ENCODE data around the gene RNASEH1. TPM values are rescaled to one million over a fixed set of nuclear protein-coding genes. Genes with fewer than 3 reads are reported as not detected.

The RNASEH1 gene
- total RNA-seq, 1 donor from 2014 or later = 18.6 TPM

DNA sequence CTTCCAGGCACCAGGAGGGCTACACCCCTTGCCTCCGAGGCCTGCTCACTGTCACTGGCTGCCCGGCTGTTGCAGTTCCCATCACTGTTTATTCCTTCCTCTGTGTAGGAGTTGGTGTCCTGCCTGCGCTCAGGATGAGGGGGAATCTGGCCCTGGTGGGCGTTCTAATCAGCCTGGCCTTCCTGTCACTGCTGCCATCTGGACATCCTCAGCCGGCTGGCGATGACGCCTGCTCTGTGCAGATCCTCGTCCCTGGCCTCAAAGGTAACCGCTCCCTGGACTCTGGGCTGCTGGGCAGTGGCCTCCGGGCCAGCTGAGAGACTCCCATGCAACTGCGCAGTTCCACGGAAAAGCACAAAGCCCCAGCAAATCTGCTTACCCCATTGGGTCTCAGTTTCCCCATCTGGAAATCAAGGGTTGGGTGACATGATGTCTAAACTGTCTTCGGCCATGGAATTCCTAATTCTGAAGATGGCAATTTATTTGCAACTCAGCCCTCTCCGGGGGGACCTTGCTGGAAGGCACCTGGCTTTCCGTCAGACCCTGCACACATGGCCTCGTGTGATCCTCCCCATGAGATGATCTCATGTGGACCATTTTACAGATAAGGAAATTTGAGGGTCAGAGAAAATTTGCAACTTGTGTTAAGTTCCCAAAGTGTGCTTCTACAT, 46.2 kb upstream of the RNASEH1 start:
- intact Hi-C loops (cut with DNase I) = no loop called here

DNA sequence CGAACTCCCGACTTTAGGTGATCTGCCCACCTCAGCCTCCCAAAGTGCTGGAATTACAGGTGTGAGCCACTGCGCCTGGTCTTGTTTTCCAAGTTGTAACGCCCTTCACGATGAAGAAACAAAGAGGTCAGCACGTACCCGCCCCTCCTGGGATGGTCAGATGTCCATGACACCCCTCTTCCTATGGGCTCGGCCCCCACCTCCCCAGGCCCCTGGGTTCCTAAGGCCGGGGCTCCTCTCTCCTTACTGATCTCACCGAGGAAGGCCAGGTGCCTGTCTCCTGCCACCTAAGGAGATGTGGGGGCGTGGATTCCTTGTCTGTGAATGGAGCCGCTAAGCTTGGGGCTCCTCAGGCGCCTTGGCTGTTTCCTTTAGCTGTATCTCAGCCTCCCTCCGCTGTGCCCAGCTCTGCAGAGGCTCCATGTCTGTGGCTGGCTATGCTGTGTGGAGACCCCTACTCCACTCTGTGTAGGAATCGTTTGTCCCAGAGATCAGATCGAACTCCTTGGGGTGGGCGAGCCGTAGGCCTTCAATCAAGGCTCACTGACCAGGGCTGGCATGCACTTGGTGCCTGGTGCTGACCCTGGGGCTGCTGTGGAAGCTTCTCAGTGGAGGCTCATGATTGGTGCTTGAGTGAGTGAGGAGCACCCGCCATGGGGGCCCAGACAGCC, 45.5 kb upstream of the RNASEH1 start:
- intact Hi-C loops (cut with DNase I) = no loop called here
- no peaks in the 10 kb centered on the region for H3K27me3 ChIP-seq
- no peak for DNase-seq
- no peak for ATAC-seq
- H3K9me3 ChIP-seq = no peaks in the 10 kb centered on the region
- H3K4me1 ChIP-seq = no peaks in the 10 kb centered on the region
- no peak overlapping the region for H3K27ac ChIP-seq
- TF ChIP-seq, protein P1, sequence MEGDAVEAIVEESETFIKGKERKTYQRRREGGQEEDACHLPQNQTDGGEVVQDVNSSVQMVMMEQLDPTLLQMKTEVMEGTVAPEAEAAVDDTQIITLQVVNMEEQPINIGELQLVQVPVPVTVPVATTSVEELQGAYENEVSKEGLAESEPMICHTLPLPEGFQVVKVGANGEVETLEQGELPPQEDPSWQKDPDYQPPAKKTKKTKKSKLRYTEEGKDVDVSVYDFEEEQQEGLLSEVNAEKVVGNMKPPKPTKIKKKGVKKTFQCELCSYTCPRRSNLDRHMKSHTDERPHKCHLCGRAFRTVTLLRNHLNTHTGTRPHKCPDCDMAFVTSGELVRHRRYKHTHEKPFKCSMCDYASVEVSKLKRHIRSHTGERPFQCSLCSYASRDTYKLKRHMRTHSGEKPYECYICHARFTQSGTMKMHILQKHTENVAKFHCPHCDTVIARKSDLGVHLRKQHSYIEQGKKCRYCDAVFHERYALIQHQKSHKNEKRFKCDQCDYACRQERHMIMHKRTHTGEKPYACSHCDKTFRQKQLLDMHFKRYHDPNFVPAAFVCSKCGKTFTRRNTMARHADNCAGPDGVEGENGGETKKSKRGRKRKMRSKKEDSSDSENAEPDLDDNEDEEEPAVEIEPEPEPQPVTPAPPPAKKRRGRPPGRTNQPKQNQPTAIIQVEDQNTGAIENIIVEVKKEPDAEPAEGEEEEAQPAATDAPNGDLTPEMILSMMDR (IDR thresholded peaks at IDR 0.05) = no peak
- no peak overlapping the region for H3K4me3 ChIP-seq
- H3K36me3 ChIP-seq = no peaks in the 10 kb centered on the region

More for the DNA sequence above, 46.2 kb upstream of the RNASEH1 start:
- no peaks in the 10 kb centered on the region for H3K36me3 ChIP-seq
- no peak overlapping the region for H3K4me3 ChIP-seq
- no peaks in the 10 kb centered on the region for H3K27me3 ChIP-seq
- DNase-seq (no peak), ATAC-seq (no peak)
- H3K4me1 ChIP-seq = no peaks in the 10 kb centered on the region
- no peaks in the 10 kb centered on the region for H3K9me3 ChIP-seq
- TF ChIP-seq, protein P1 (IDR thresholded peaks at IDR 0.05) = no peak
- no peak overlapping the region for H3K27ac ChIP-seq

DNA sequence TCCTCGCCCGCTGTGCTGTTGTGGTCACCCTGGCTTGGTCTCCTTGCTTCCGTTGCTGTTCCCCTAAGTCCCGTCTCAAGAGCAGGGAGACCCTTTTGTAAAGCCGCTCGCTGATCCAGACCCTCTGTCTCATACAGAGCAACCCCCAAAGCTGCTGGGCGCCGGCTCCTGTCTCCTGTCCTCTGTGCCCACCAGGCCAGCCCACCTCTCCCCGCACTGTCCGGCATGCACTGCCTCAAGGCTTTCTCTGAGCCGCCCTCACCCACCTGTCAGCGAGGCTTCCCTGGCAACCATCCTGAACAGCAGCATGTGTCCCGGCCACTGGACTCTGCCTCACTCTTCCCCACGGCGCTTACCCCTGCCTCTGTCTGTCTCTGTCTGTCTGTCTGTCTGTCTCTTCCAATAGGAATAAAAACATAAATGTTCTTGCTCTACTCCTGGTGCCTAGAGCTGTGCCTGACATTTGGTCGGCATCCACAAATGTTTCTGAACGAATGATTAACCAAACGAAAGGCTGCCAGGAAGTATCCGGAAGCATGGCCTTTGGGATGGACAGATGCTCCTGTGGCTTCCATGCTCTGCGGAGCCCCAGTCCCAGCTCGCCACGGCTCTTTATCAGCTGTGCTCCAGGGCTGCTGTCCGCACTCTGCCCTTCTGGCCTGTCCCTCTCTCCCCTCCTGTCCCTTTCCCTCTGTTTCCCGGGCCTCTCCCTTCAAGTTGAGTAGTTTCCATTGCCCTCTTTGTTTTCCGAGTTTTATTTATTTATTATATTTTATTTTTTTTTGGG, 44.6 kb upstream of the RNASEH1 start:
- intact Hi-C loops (cut with DNase I) = no loop called here
- H3K4me1 ChIP-seq = no peaks in the 10 kb centered on the region
- no peak for DNase-seq
- H3K27me3 ChIP-seq = no peaks in the 10 kb centered on the region
- H3K27ac ChIP-seq = no peak overlapping the region
- ATAC-seq = no peak
- TF ChIP-seq, protein P1 (IDR thresholded peaks at IDR 0.05) = no peak
- no peaks in the 10 kb centered on the region for H3K36me3 ChIP-seq
- no peak overlapping the region for H3K4me3 ChIP-seq
- no peaks in the 10 kb centered on the region for H3K9me3 ChIP-seq

DNA sequence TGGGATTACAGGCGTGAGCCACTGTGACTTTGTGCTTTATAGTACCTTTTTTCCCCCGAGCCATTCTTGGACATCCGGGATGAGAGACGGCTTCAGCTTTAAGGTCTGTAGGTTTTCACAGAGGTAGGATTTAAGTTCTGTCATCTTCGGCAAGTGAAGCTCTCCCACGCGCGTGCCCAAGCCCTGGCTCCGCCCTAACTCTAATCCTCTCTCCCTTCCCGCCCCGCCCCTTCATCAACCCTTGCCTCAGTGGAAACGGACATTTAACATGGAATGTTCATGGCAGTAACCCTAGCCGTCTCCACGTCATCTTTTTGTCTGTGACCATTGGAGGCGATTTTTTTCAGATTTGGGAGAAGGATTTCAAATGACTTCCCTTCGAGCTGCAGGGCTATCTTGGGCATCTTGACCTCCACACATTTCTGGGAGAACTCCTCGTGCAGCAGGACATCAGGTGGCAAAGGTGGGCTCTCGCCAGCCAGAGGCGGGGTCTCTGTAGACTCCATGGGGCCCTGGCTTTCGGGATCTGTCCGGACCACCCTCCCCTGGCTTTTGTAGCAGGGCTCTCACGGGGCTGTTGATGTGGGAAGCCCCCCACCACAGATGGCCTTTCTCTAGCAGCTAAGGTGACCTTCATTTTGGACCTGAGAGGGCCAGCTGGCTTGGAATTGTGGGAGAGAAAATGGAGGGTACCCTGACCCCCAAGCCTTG, 43.6 kb upstream of the RNASEH1 start:
- intact Hi-C loops (cut with DNase I) = no loop called here
- ATAC-seq (no peak), DNase-seq (no peak)
- Histone ChIP-seq H3K4me3 (no peak overlapping the region), H3K4me1 (peaks cover 2% of the 10 kb centered on the region), H3K27me3 (no peaks in the 10 kb centered on the region), H3K9me3 (no peaks in the 10 kb centered on the region), H3K27ac (no peak overlapping the region), H3K36me3 (no peaks in the 10 kb centered on the region)
- TF ChIP-seq, protein P1 (IDR thresholded peaks at IDR 0.05) = no peak

DNA sequence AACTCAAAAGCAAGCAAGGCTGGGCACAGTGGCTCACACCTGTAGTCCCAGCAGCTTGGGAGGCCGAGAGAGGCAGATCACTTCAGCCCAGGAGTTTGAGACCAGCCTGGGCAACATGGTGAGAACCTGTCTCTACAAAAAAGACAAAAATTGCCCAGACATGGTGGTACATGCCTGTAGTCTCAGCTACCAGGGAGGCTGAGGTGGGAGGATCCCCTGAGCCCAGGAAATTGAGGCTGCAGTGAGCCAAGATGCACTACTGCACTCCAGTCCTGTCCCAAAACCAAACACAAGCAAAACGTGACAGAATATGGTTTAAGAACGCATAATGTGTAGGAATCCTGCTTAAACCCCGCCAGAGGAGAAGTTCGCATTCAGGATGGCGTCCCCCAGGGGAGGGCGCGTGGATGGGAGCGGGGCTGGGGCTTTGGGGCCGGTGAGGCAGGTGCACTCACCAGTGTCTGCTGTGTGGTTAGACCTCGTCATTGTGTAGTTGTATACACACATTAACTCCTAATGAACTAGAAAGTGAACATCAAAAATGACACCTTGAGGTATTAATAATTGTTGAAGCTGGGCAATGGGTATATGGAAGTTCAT, 42.2 kb upstream of the RNASEH1 start:
- H3K4me1 ChIP-seq = peaks cover 8% of the 10 kb centered on the region
- intact Hi-C loops (cut with DNase I) = no loop called here
- H3K9me3 ChIP-seq = no peaks in the 10 kb centered on the region
- ATAC-seq = no peak
- no peak overlapping the region for H3K4me3 ChIP-seq
- no peak for DNase-seq
- H3K27ac ChIP-seq = no peak overlapping the region
- TF ChIP-seq, protein P1 (IDR thresholded peaks at IDR 0.05) = no peak
- no peaks in the 10 kb centered on the region for H3K36me3 ChIP-seq
- H3K27me3 ChIP-seq = no peaks in the 10 kb centered on the region
